HCT116 (cell line): Measurements from ENCODE around the gene GLRA2. TPM values are rescaled to one million over a fixed set of nuclear protein-coding genes. Genes with fewer than 3 reads are reported as not detected.

ENCODE experiments used
- ATAC-seq: fragments of 200-7000 bp; cut with Tn5 transposase; 2 replicates; pipeline ENCODE4 v1.9.1; 2020; ENCODE audit warnings: mild to moderate bottlenecking, moderate library complexity
- BruUV-seq: library from RNA; stranded (reverse); fragments of 400-500 nt; replicated peaks from 2 replicates; lab custom pipeline; 2021; lab: Mats Ljungman, UMichigan
- CTCF ChIA-PET: fragments of 300-600 bp; sonication (Branson Sonifier 250); formaldehyde crosslinking; loops from one replicate; lab custom pipeline; 2021; ENCODE audit warnings: antibody characterized with exemption; lab: Charles Lee
- POLR2A ChIA-PET: fragments of 300-600, 350-600 bp; sonication (Branson Sonifier 250); formaldehyde crosslinking; loops from one replicate; lab custom pipeline; 2021; ENCODE audit warnings: antibody characterized with exemption; lab: Charles Lee
- RAD21 ChIA-PET, 2 experiments: fragments of 300-600 bp; sonication (Branson Sonifier 250); formaldehyde crosslinking; loops; one replicate each; lab custom pipeline; 2023; ENCODE audit warnings: low total read pairs in 2 of 2; ENCODE audit not compliant: uncharacterized antibody in 2 of 2, unreplicated experiment in 2 of 2, low non-redundant PET in 1 of 2; lab: Charles Lee
- DNase-seq: peaks from one replicate; pipeline ENCODE4 v3.0.0-alpha.2; 2010; ENCODE audit warnings: low read depth, low spot score
- H2AFZ ChIP-seq: fragments of 200-600 bp; shearing (Covaris generic), sonication (generic); 2 replicates; pipeline ENCODE4 v1.6.1; 2017; ENCODE audit warnings: low read depth, mixed run types, mixed read lengths, antibody characterized with exemption, low read length; ENCODE audit not compliant: poor library complexity, severe bottlenecking
- H3K27ac ChIP-seq: 2 replicates; pipeline ENCODE4 v1.5.1; 2012; ENCODE audit warnings: low read depth, low read length
- H3K27me3 ChIP-seq: fragments of 200-600 bp; sonication (generic); 2 replicates; pipeline ENCODE4 v1.6.1; 2016; ENCODE audit warnings: mixed run types, low read length, mixed read lengths; ENCODE audit not compliant: insufficient read depth
- H3K36me3 ChIP-seq, 2 experiments: fragments of 200-500 bp in 1 of 2; fragments of 200-600 bp in 1 of 2; sonication (Bioruptor generic) in 1 of 2; sonication (generic) in 1 of 2; 2 replicates each; pipeline versions ENCODE4 v1.5.1 to v1.6.1; 2014 to 2016; ENCODE audit warnings: low read length in 2 of 2, inconsistent platforms in 1 of 2, mixed read lengths in 1 of 2, mixed run types in 1 of 2; ENCODE audit not compliant: insufficient read depth in 2 of 2, control insufficient read depth in 1 of 2
- H3K4me1 ChIP-seq, 2 experiments: fragments of 200-600 bp in 1 of 2; sonication (generic) in 1 of 2; 2 replicates each; pipeline versions ENCODE4 v1.5.1 to v1.6.1; 2012 to 2017; ENCODE audit warnings: low read length in 2 of 2, inconsistent platforms in 1 of 2, mild to moderate bottlenecking in 1 of 2, mixed read lengths in 1 of 2, mixed run types in 1 of 2, moderate library complexity in 1 of 2; ENCODE audit not compliant: insufficient read depth in 2 of 2, control insufficient read depth in 1 of 2
- H3K4me2 ChIP-seq: fragments of 200-600 bp; sonication (generic); 2 replicates; pipeline ENCODE4 v1.6.1; 2017; ENCODE audit warnings: mixed run types, low read length, mixed read lengths
- H3K4me3 ChIP-seq, 2 experiments: fragments of 200-600 bp in 1 of 2; sonication (generic) in 1 of 2; replicated peaks in 1 of 2; 2 replicates each; pipeline ENCODE4 v1.5.1; 2011 to 2016; ENCODE audit warnings: low read length in 2 of 2, control low read depth in 1 of 2, low read depth in 1 of 2, mild to moderate bottlenecking in 1 of 2, mixed read lengths in 1 of 2, mixed run types in 1 of 2
- H3K79me2 ChIP-seq: fragments of 200-600 bp; sonication (generic); 2 replicates; pipeline ENCODE4 v1.6.1; 2017; ENCODE audit warnings: mild to moderate bottlenecking, mixed run types, low read length, moderate library complexity, mixed read lengths; ENCODE audit not compliant: insufficient read depth
- H3K9ac ChIP-seq: fragments of 200-600 bp; sonication (generic); 2 replicates; pipeline ENCODE4 v1.6.1; 2016; ENCODE audit warnings: low read length, mixed read lengths
- H3K9me2 ChIP-seq: fragments of 200-600 bp; sonication (generic), shearing (Covaris generic); 2 replicates; pipeline ENCODE4 v1.6.1; 2017; ENCODE audit warnings: mixed run types, mild to moderate bottlenecking, moderate library complexity; ENCODE audit not compliant: insufficient read depth
- H3K9me3 ChIP-seq, 2 experiments: fragments of 200-500 bp in 1 of 2; fragments of 200-600 bp in 1 of 2; sonication (Bioruptor generic) in 1 of 2; sonication (generic) in 1 of 2; 2 replicates each; pipeline ENCODE4 v1.6.1; 2014 to 2017; ENCODE audit warnings: low read length in 2 of 2, mixed read lengths in 2 of 2, inconsistent platforms in 1 of 2, low read depth in 1 of 2, mild to moderate bottlenecking in 1 of 2, mixed run types in 1 of 2, moderate library complexity in 1 of 2; ENCODE audit not compliant: control insufficient read depth in 1 of 2, insufficient read depth in 1 of 2
- H4K20me1 ChIP-seq: fragments of 200-600 bp; sonication (generic), shearing (Covaris generic); 2 replicates; pipeline ENCODE4 v1.6.1; 2017; ENCODE audit warnings: mixed run types, mild to moderate bottlenecking, moderate library complexity; ENCODE audit not compliant: insufficient read depth
- CBX3 ChIP-seq: IDR thresholded peaks from 2 replicates; pipeline ENCODE4 v1.6.1; 2012; ENCODE audit warnings: low read depth
- CEBPB ChIP-seq: IDR thresholded peaks from 2 replicates; pipeline ENCODE4 v1.6.1; 2012; ENCODE audit warnings: low read depth
- ELF1 ChIP-seq: IDR thresholded peaks from 2 replicates; pipeline ENCODE4 v1.6.1; 2012; ENCODE audit warnings: low read depth, borderline replicate concordance
- EZH2 ChIP-seq: fragments of 200-600 bp; sonication (generic); IDR thresholded peaks from 2 replicates; pipeline ENCODE4 v1.6.1; 2017; ENCODE audit warnings: antibody characterized with exemption, mixed run types
- EZH2phosphoT487 ChIP-seq: fragments of 200-600 bp; IDR thresholded peaks from 2 replicates; pipeline ENCODE4 v1.6.1; 2018; ENCODE audit warnings: antibody characterized with exemption, borderline replicate concordance
- JUND ChIP-seq: IDR thresholded peaks from 2 replicates; pipeline ENCODE4 v1.6.1; 2012
- MAX ChIP-seq: IDR thresholded peaks from 2 replicates; pipeline ENCODE4 v1.6.1; 2012
- POLR2A ChIP-seq: IDR thresholded peaks from 2 replicates; pipeline ENCODE4 v1.7.0; 2011; ENCODE audit warnings: borderline replicate concordance; ENCODE audit not compliant: insufficient read depth, insufficient read length; ENCODE audit errors: extremely low read depth
- POLR2AphosphoS5 ChIP-seq: IDR thresholded peaks from 2 replicates; pipeline ENCODE4 v1.6.1; 2011; ENCODE audit warnings: mild to moderate bottlenecking, low read depth, low read length, moderate library complexity
- RAD21 ChIP-seq: IDR thresholded peaks from 2 replicates; pipeline ENCODE4 v1.6.1; 2012; ENCODE audit warnings: low read depth, mild to moderate bottlenecking
- SP1 ChIP-seq: IDR thresholded peaks from 2 replicates; pipeline ENCODE4 v1.6.1; 2012; ENCODE audit warnings: low read depth
- SRF ChIP-seq: IDR thresholded peaks from 2 replicates; pipeline ENCODE4 v1.6.1; 2012; ENCODE audit warnings: low read depth
- TCF7L2 ChIP-seq: IDR thresholded peaks from 2 replicates; pipeline ENCODE4 v1.7.0; 2011; ENCODE audit warnings: borderline replicate concordance, inconsistent platforms; ENCODE audit not compliant: insufficient read depth, insufficient read length; ENCODE audit errors: extremely low read depth
- ZBTB33 ChIP-seq: IDR thresholded peaks from 2 replicates; pipeline ENCODE4 v1.6.1; 2011; ENCODE audit warnings: mild to moderate bottlenecking, low read length, moderate library complexity; ENCODE audit not compliant: insufficient replicate concordance; ENCODE audit errors: extremely low read depth
- ZFX ChIP-seq: fragments of 450-650 bp; IDR thresholded peaks from 2 replicates; pipeline ENCODE4 v1.6.1; 2017
- intact Hi-C: fragments of 100-400 bp; cut with micrococcal nuclease; formaldehyde crosslinking; loops from 2 replicates; pipeline ENCODE4 v1.10.0; 2022
- total RNA-seq: library from RNA; stranded (reverse); gene quantifications from one replicate; pipeline ENCODE4 v1.2.1, GENCODE V29; 2021; ENCODE audit not compliant: unreplicated experiment
- TF ChIP-seq, protein P1 (sequence below): IDR thresholded peaks from 2 replicates; pipeline ENCODE4 v1.6.1; 2012; ENCODE audit warnings: low read depth
- TF ChIP-seq, protein P2 (sequence below): IDR thresholded peaks from 2 replicates; pipeline ENCODE4 v1.6.1; 2012

Gene GLRA2
- total RNA-seq, 1 experiment from 2014 or later, result not detected

DNA sequence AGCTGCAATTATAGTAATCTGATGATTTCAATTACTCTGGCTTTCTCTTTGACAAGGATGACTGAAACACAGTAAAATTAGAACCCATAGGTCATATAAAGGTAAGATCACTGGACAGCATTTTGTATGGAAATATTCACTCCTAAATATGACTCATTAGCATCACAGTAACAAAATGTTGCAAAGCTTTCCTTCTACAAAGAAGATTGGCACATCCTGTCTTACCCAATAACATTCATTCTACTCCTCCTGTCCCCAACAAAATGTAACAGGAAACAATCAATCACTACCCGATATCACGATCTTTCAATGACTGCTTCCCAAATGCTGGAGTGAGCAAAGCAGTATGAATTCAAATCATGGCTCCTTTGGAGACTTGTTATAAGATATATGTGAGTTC, 248.2 kb downstream of the GLRA2 start:
- Histone ChIP-seq H3K9me2 (no peaks in the 10 kb centered on the region), H3K4me1 (no peaks in the 10 kb centered on the region), H3K79me2 (no peaks in the 10 kb centered on the region), H3K27me3 (no peaks in the 10 kb centered on the region), H3K27ac (no peak overlapping the region), H2AFZ (no peak overlapping the region), H3K36me3 (no peaks in the 10 kb centered on the region), H4K20me1 (no peaks in the 10 kb centered on the region), H3K4me3 (no peak overlapping the region), H3K9ac (no peak overlapping the region), H3K9me3 (no peaks in the 10 kb centered on the region)
- no peak for DNase-seq
- RAD21 ChIA-PET, result no interaction called here
- no peak for ATAC-seq
- POLR2A ChIA-PET, result no interaction called here
- no TSS peak for BruUV-seq
- TF ChIP-seq, protein P1, sequence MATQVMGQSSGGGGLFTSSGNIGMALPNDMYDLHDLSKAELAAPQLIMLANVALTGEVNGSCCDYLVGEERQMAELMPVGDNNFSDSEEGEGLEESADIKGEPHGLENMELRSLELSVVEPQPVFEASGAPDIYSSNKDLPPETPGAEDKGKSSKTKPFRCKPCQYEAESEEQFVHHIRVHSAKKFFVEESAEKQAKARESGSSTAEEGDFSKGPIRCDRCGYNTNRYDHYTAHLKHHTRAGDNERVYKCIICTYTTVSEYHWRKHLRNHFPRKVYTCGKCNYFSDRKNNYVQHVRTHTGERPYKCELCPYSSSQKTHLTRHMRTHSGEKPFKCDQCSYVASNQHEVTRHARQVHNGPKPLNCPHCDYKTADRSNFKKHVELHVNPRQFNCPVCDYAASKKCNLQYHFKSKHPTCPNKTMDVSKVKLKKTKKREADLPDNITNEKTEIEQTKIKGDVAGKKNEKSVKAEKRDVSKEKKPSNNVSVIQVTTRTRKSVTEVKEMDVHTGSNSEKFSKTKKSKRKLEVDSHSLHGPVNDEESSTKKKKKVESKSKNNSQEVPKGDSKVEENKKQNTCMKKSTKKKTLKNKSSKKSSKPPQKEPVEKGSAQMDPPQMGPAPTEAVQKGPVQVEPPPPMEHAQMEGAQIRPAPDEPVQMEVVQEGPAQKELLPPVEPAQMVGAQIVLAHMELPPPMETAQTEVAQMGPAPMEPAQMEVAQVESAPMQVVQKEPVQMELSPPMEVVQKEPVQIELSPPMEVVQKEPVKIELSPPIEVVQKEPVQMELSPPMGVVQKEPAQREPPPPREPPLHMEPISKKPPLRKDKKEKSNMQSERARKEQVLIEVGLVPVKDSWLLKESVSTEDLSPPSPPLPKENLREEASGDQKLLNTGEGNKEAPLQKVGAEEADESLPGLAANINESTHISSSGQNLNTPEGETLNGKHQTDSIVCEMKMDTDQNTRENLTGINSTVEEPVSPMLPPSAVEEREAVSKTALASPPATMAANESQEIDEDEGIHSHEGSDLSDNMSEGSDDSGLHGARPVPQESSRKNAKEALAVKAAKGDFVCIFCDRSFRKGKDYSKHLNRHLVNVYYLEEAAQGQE, result no peak
- TF ChIP-seq CBX3, result no peak
- TF ChIP-seq SP1, result no peak
- no peak for TF ChIP-seq MAX
- TF ChIP-seq ZFX, result no peak
- no peak for TF ChIP-seq TCF7L2
- TF ChIP-seq POLR2A, result no peak
- TF ChIP-seq SRF, result no peak
- TF ChIP-seq RAD21, result no peak
- no peak for TF ChIP-seq EZH2
- no peak for TF ChIP-seq ZBTB33
- no peak for TF ChIP-seq POLR2AphosphoS5
- TF ChIP-seq CEBPB, result no peak
- no peak for TF ChIP-seq EZH2phosphoT487
- TF ChIP-seq ELF1, result no peak
- TF ChIP-seq, protein P2, sequence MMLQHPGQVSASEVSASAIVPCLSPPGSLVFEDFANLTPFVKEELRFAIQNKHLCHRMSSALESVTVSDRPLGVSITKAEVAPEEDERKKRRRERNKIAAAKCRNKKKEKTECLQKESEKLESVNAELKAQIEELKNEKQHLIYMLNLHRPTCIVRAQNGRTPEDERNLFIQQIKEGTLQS, result no peak
- no peak for TF ChIP-seq JUND
- TF ChIP-seq, all 23 proteins: peak for 0
- CTCF ChIA-PET, result no interaction called here
- no peak overlapping the region for H3K4me2 ChIP-seq
- intact Hi-C loops, result no loop called here
